GM12874 (cell line): ENCODE measurements around the gene ADCY3.
A peak's percentile ranks its signal among the peaks of the same experiment; 100 is the strongest.

Experiments
- TF ChIP-seq, protein P1 (sequence below): IDR thresholded peaks from 2 replicates; pipeline ENCODE4 v1.5.1; 2011; ENCODE audit warnings: low read depth, mild to moderate bottlenecking, control low read depth, low read length, moderate library complexity; ENCODE audit not compliant: insufficient read depth

ADCY3 gene

DNA sequence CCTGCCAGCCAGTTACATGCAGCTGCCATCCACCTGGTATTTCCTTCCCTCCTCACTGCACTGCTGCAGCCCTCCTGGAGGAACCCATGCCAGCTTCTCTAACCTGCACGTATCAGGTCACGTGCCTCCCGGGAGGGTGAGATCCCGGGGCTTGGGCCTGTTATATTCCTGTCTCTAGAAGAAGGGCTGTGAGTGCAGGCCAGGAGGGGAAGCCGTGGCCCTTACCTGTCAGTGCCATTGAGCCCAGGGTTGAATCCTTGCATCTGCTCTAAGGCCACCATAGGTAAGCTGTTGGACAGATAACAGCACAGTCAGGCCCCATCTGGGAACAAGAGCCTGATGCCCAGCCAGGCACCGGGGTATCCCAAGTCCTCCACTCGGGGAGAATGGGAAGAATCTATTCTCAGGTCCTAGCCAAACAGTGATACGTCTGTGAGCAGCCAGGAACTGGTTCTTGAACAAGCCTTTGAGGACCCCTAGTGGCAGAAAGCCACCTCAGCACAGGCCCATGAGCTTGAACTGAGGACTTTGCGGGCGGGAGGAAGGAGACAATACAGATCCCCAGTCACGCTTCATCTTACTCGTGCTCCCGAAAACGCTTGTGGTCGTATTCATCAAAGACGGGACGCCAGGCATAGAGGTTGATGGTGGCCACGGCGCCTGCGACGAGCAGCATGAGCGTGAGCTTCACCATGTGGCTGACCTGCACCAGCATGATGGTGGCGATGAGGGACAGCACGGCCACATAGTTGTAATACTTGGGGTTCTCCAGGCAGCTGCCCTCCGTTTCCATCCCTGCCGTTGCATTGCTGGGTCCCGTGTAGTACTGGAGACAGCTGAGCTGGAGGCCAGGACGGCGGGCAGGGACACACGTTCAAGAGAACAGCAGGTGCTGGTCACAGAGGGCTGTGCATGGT lies 92.5 kb downstream of the ADCY3 start:
- TF ChIP-seq, protein P1, sequence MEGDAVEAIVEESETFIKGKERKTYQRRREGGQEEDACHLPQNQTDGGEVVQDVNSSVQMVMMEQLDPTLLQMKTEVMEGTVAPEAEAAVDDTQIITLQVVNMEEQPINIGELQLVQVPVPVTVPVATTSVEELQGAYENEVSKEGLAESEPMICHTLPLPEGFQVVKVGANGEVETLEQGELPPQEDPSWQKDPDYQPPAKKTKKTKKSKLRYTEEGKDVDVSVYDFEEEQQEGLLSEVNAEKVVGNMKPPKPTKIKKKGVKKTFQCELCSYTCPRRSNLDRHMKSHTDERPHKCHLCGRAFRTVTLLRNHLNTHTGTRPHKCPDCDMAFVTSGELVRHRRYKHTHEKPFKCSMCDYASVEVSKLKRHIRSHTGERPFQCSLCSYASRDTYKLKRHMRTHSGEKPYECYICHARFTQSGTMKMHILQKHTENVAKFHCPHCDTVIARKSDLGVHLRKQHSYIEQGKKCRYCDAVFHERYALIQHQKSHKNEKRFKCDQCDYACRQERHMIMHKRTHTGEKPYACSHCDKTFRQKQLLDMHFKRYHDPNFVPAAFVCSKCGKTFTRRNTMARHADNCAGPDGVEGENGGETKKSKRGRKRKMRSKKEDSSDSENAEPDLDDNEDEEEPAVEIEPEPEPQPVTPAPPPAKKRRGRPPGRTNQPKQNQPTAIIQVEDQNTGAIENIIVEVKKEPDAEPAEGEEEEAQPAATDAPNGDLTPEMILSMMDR, result peak; percentile 88

DNA sequence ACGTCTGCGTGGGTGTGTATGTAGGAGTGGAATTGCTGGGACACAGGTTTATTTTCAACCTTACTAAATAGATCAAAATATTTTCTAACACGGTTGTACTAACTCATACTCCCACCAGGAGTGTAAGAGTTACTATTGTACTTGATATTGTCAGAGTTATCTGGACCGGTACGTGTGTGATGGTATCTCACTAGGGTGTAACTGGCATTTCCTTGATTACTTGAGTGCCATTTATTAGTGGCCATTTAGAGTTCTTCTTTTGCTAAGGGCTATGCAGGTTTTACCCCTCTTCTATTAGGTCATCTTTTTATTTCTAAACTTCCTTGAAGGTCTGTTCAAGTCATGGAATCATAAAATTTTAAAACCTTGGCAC lies 93.3 kb downstream of the ADCY3 start:
- TF ChIP-seq, protein P1, result no peak

DNA sequence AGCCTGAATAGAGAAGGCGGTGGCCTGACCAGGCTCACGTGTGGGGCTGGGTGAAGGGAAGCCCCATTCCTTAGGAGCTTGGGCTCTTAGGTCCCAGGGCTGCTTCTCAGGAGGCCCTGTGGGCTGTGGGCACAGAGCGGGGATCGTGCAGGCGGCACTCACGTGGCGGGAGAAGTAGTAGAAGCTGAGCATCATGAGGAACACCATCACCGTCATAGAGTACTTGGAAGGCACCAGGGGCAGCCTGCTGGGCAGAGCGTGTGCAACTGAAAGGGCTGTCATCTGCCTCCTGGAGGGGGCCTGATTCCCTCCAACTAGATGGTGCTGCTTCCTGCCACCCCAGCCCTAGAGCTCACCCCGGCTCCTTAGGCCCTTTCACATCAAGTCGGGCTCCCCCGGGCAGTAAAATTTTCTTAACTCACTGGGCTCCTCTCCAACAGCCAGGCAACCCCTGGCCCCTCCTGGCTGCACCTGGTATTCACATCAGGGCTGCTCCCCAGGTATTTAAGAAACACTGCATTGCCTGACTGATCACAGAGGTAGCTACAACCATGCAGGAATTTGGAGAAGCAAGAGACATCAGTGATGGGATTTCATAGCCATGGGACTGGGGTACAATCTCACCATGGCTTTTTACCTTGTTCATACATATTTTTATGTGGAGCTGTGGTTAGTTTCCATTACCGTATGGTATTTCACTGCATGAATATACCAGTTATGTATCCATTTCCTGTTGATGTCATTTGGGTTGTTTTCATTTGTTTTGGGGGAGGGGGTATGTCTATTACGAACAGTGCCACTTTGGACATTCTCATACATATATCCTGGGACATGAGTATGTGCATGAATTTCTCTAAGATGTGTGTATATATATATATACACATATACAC lies 93.9 kb downstream of the ADCY3 start:
- TF ChIP-seq, protein P1, result no peak

DNA sequence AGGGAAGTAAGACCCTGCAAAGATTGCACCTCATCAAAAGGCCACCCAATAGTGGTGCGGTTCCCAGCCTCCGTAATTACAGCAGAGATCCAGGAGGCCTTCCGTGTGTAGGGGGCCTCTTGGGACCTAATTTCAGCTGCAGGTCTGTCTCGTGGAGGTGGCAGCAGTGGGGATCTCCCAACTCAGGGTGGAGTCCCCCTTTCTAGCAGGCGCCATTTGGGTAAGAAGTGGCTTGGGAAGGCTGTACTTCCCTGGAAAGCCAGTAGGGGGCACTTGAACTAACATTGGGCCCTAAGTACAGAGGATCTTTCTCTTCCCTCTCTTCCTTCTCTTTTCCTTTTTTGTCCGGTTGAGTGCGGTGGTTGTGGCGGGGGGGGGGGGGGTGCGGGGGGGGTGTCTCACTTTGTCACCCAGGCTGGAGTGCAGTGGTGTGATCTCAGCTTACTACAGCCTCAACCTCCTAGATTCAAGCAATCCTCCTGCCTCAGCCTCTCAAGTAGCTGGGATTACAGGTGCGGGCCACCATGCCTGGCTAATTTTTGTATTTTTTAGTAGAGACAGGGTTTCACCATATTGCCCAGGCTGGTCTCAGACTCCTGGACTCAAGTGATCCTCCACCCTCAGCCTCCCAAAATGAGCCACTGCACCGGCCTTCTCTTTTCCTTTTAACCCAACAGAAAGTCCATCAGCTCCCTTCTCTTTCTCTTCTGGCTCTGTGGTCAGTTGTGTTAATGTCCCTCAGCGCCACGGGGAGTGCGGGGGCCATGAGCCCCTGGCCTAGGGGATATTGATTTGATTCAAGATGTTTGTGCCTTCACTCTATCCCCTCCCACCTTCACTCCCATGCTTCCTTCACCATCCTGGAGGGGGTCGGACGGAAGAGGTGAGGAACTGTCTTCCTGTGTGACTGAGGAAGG lies 94.8 kb downstream of the ADCY3 start:
- TF ChIP-seq, protein P1, result peak; percentile 72

DNA sequence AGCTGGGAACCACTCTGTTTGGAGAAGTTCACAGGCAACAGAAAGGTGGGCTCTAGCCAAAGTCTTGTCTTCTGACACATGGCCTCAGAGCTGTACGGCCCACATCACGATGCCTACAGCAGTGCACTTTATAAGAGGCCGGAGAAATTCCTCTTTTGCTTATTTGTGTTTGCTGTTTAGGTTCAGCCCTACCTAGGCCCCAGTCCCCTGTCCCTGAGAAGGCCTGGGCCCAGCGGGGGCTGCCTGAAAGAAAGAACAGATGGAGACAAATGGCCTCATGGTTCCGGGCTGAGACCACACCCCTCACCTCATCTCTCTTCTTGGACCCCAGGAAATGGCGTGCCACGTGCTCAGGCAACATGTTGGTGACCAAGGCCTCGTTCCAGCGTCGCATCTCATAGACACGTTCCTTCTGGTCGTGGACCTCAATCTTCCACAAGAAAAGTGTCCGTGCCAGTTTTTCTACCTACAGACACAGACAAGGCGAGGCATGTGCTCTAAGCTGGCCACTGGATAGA lies 95.9 kb downstream of the ADCY3 start:
- TF ChIP-seq, protein P1, result no peak

DNA sequence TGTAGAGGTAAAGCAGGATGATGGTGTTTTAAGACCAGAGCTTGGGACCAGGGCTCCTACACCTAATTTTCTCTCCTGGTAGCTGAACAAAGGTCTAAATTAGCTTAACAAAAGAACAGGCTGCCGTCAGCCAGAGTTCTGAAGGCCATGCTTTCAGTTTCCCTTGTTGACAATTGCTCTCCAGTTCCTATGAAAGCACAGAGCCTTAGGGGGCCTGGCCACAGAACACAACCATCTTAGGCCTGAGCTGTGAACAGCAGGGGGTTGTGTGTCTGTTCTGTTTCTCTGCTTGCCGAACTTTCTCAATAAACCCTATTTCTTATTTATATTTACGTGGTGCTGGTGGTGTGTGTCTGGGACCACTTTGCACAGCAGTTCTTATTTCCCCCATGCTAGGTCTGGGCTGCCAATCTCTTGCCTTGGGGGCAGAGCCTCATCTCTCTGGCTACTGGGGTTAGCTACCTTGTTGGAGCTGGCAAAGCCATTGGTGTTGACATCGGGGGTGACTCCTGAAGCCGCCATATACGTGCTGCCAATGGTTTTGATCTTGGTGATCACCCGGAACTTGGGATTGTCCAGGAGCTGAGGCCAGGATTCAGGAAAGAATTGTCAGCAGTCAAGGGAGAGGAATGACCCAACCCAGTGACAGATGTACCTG lies 97.9 kb downstream of the ADCY3 start:
- TF ChIP-seq, protein P1, result no peak
